Vagina (tissue), 2 donors: ENCODE measurements around the gene EEF2KMT.
"Not testable (repeated sequence)": the region's sequence is repeated elsewhere in the genome, so short reads cannot be mapped to it uniquely, and the experiment has no call there.

Experiments
- POLR2A ChIP-seq, 2 donors: fragments of 450-650 bp; IDR thresholded peaks; one replicate each; pipeline ENCODE4 v1.6.1; 2017; ENCODE audit warnings: antibody characterized with exemption in 2 of 2, mild to moderate bottlenecking in 2 of 2, moderate library complexity in 2 of 2
- POLR2AphosphoS5 ChIP-seq, 2 donors: sonication (generic); formaldehyde crosslinking; IDR thresholded peaks; one replicate each; pipeline ENCODE4 v1.9.0; 2017; ENCODE audit warnings: antibody characterized with exemption in 2 of 2, mild to moderate bottlenecking in 2 of 2, low read depth in 1 of 2; ENCODE audit not compliant: insufficient read depth in 1 of 2
- TF ChIP-seq, protein P1 (sequence below), 3 experiments: fragments of 450-650 bp in 2 of 3; fragments of 200-600 bp in 1 of 3; sonication (generic) in 1 of 3; IDR thresholded peaks; one replicate each; pipeline ENCODE4 v1.5.1; 2017 to 2019; ENCODE audit warnings: antibody characterized with exemption in 3 of 3, mild to moderate bottlenecking in 2 of 3, moderate library complexity in 2 of 3

DNA sequence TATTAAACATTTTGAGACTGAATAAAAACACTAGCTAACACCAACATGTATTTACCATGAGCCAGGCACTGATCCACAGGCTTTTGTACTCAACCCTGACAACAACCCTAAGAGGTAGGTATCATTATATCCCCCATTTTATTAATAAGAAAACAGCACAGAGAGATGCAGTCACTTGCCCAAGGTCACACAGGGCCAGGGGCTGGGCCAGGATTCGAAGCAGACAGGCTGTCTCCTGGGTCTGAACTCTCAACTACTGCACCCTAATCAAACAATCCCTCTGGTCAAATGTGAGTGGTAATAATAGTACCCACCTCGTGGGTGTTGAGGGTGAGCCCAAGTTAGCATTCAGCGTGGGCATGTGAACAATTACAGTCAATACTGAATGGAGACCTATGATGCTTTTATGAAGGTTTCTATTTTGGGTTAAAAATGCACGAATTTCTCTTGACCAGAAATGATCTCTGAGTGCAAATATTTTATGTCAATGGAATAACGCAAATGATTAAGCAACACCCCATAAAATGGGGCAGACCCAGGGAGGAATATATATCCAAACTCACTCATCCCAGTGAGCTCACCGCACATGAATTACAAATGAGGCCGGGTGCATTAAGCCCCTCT is 1.0 kb downstream of the EEF2KMT start:
- TF ChIP-seq, protein P1, sequence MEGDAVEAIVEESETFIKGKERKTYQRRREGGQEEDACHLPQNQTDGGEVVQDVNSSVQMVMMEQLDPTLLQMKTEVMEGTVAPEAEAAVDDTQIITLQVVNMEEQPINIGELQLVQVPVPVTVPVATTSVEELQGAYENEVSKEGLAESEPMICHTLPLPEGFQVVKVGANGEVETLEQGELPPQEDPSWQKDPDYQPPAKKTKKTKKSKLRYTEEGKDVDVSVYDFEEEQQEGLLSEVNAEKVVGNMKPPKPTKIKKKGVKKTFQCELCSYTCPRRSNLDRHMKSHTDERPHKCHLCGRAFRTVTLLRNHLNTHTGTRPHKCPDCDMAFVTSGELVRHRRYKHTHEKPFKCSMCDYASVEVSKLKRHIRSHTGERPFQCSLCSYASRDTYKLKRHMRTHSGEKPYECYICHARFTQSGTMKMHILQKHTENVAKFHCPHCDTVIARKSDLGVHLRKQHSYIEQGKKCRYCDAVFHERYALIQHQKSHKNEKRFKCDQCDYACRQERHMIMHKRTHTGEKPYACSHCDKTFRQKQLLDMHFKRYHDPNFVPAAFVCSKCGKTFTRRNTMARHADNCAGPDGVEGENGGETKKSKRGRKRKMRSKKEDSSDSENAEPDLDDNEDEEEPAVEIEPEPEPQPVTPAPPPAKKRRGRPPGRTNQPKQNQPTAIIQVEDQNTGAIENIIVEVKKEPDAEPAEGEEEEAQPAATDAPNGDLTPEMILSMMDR (IDR thresholded peaks at IDR 0.05): not testable (repeated sequence)
- not testable (repeated sequence) for TF ChIP-seq POLR2AphosphoS5 (IDR thresholded peaks at IDR 0.05; ENCODE audit: insufficient read depth in 1 of 2, low read depth in 1 of 2); POLR2A (IDR thresholded peaks at IDR 0.05)
